ENCODE results near the gene OR7E24.

OR7E24 gene

DNA sequence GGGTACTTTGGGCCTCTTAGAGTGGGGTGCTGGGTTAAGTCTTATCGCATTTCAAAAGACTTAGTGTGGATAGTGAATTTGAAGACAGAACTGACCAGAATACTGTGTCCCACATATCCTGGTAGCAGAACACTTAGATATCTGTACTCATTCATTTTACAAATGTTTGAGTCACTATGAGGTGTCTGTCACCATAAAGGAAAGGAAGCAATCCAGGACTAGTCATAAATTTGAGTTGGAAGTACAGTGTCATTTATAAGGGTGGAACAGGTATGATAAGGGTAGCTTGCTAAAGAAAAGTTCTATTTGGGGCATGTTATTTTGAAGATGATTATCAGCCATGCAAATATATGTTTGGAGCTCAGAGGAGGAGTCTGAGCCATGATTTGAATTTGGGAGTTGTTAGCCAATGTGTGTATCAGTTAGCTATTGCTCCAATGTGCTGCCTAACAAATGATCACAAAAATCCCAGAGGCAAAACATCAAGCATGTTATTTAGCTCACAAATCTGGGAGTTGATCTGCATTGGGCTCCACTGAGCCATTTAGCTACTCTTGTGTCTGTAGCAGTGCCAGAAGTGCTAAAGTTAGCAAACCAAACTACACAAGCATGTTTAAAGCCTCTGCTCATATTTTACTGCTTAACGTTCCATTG, 38.6 kb downstream of the OR7E24 start:
- H3K4me2 ChIP-seq (ENCODE audit: low read length) = no peak overlapping the region
- H3K36me3 ChIP-seq (ENCODE audit: control insufficient read depth, insufficient read depth, low read length) = no peaks in the 10 kb centered on the region
- no peak overlapping the region for H3K4me3 ChIP-seq (ENCODE audit: low read depth, low read length)
- H2AFZ ChIP-seq = no peak overlapping the region
- no peaks in the 10 kb centered on the region for H3K79me2 ChIP-seq
- TF ChIP-seq, protein P1, sequence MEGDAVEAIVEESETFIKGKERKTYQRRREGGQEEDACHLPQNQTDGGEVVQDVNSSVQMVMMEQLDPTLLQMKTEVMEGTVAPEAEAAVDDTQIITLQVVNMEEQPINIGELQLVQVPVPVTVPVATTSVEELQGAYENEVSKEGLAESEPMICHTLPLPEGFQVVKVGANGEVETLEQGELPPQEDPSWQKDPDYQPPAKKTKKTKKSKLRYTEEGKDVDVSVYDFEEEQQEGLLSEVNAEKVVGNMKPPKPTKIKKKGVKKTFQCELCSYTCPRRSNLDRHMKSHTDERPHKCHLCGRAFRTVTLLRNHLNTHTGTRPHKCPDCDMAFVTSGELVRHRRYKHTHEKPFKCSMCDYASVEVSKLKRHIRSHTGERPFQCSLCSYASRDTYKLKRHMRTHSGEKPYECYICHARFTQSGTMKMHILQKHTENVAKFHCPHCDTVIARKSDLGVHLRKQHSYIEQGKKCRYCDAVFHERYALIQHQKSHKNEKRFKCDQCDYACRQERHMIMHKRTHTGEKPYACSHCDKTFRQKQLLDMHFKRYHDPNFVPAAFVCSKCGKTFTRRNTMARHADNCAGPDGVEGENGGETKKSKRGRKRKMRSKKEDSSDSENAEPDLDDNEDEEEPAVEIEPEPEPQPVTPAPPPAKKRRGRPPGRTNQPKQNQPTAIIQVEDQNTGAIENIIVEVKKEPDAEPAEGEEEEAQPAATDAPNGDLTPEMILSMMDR (IDR thresholded peaks at IDR 0.05) = no peak
- no peak overlapping the region for H3K9ac ChIP-seq
- H3K9me3 ChIP-seq (ENCODE audit: control insufficient read depth, low read length) = no peaks in the 10 kb centered on the region
- H3K27me3 ChIP-seq (ENCODE audit: control insufficient read depth, insufficient read depth, low read length) = no peaks in the 10 kb centered on the region
- no peaks in the 10 kb centered on the region for H3K4me1 ChIP-seq
- no peak overlapping the region for H3K27ac ChIP-seq

DNA sequence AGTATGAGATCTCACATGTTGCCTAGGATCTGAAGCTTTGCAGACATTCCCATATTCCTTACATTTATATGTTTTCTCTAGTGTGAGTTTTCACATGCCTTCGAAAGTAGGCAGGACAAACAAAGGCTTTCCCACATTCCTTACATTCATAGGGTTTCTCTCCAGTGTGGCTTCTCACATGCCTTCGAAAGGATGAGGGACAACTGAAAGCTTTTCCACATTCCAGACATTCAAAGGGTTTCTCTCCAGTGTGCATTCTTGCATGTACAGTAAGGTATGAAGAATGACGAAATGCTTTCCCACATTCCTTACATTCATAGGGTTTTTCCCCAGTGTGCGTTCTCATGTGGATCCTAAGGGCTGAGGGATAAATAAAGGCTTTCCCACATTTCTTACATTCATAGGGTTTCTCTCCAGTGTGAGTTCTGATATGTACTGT, 44.7 kb downstream of the OR7E24 start:
- H3K27me3 ChIP-seq (ENCODE audit: control insufficient read depth, insufficient read depth, low read length) = no peaks in the 10 kb centered on the region
- H2AFZ ChIP-seq = no peak overlapping the region
- H3K36me3 ChIP-seq (ENCODE audit: control insufficient read depth, insufficient read depth, low read length) = peaks cover 4% of the 10 kb centered on the region
- H3K4me1 ChIP-seq = no peaks in the 10 kb centered on the region
- no peak overlapping the region for H3K9ac ChIP-seq
- TF ChIP-seq, protein P1 (IDR thresholded peaks at IDR 0.05) = no peak
- H3K9me3 ChIP-seq (ENCODE audit: control insufficient read depth, low read length) = peaks cover 2% of the 10 kb centered on the region
- H3K4me2 ChIP-seq (ENCODE audit: low read length) = no peak overlapping the region
- H3K4me3 ChIP-seq (ENCODE audit: low read depth, low read length) = no peak overlapping the region
- no peaks in the 10 kb centered on the region for H3K79me2 ChIP-seq
- H3K27ac ChIP-seq = no peak overlapping the region

DNA sequence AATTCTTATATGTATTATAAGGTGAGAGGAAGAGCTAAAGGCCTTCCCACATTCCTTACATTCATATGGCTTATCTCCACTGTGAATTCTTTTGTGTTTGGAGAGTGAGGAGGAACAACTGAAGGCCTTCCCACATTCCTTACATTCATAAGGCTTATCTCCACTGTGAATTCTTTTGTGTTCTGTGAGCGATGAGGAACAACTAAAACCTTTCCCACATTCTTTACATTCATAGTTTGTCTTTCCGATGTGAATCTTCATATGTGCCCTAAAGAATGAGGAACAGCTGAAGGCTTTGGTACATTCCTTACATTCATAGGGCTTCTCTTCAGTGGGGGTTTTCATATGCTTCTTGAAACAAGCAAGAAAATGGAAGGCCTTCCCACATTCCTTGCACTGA, 45.6 kb downstream of the OR7E24 start:
- peaks cover 4% of the 10 kb centered on the region for H3K36me3 ChIP-seq (ENCODE audit: control insufficient read depth, insufficient read depth, low read length)
- H3K27me3 ChIP-seq (ENCODE audit: control insufficient read depth, insufficient read depth, low read length) = no peaks in the 10 kb centered on the region
- H3K4me1 ChIP-seq = no peaks in the 10 kb centered on the region
- H3K79me2 ChIP-seq = no peaks in the 10 kb centered on the region
- no peak overlapping the region for H3K9ac ChIP-seq
- no peak overlapping the region for H3K27ac ChIP-seq
- no peak overlapping the region for H2AFZ ChIP-seq
- peaks cover 2% of the 10 kb centered on the region for H3K9me3 ChIP-seq (ENCODE audit: control insufficient read depth, low read length)
- H3K4me3 ChIP-seq (ENCODE audit: low read depth, low read length) = no peak overlapping the region
- TF ChIP-seq, protein P1 (IDR thresholded peaks at IDR 0.05) = no peak
- no peak overlapping the region for H3K4me2 ChIP-seq (ENCODE audit: low read length)

All from parathyroid adenoma (tissue), 2 donors.